ENCODE measurements around the gene UBASH3B. TPM values are rescaled to one million over a fixed set of nuclear protein-coding genes. Genes with fewer than 3 reads are reported as not detected.

Gene UBASH3B
- polyA plus RNA-seq, 4 donors: 0.89 to 2.1 (median 1.0) TPM

DNA sequence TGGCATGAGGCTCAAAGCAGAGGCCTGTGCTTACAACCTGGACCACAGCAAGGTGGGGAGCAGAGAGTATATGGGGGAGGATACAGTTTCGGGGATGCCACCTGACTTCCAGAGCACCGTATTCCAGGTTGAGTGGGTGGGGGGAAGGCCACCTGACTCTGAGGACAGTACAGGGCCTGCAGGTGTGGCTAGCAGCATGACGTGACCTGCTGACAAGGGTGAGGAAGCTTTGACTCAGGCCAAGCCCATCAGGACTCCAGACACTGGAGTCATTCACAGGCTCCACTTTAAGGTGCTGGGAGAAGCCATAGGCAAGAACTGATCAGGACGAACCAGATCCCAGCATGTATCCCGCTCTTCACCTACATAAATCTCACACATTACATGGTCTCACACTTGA is 148.2 kb downstream of the UBASH3B start:
- WGBS, 3 donors: 87 to 92% (median 91%) methylated on average over 5 of the region's 5 CpGs
- H3K4me3 ChIP-seq (ENCODE audit: low read depth in 1 of 3, low read length in 3 of 3): no peak overlapping the region
- no peak for FAIRE-seq

GRCh38 chr11:122804161-122804560 is 148.6 kb downstream of the UBASH3B start:
- 84 to 91% (median 90%) methylated on average over 4 of the region's 4 CpGs for WGBS, 3 donors
- Histone ChIP-seq H3K4me3 (ENCODE audit: low read depth in 1 of 3, low read length in 3 of 3) (no peak overlapping the region), H3K36me3 (ENCODE audit: control insufficient read depth in 3 of 3, insufficient read depth in 2 of 3, low read depth in 1 of 3, low read length in 3 of 3) (no peaks in the 10 kb centered on the region), H3K9me3 (ENCODE audit: control insufficient read depth in 2 of 2, insufficient read depth in 1 of 2, low read depth in 1 of 2, low read length in 1 of 2) (no peaks in the 10 kb centered on the region), H3K4me1 (ENCODE audit: control insufficient read depth in 3 of 3, insufficient read depth in 2 of 3, low read depth in 1 of 3, low read length in 2 of 3) (no peaks in the 10 kb centered on the region), H3K27me3 (ENCODE audit: control insufficient read depth in 3 of 3, insufficient read depth in 3 of 3, low read length in 3 of 3) (no peaks in the 10 kb centered on the region), H3K27ac (ENCODE audit: low read depth in 1 of 3, low read length in 2 of 3) (no peak overlapping the region)
- no peak for DNase-seq
- no peak for FAIRE-seq

More for the DNA sequence above, 148.2 kb downstream of the UBASH3B start:
- no peak overlapping the region for H3K27ac ChIP-seq (ENCODE audit: low read depth in 1 of 3, low read length in 2 of 3)
- H3K27me3 ChIP-seq (ENCODE audit: control insufficient read depth in 3 of 3, insufficient read depth in 3 of 3, low read length in 3 of 3): no peaks in the 10 kb centered on the region
- H3K9me3 ChIP-seq (ENCODE audit: control insufficient read depth in 2 of 2, insufficient read depth in 1 of 2, low read depth in 1 of 2, low read length in 1 of 2): no peaks in the 10 kb centered on the region
- H3K36me3 ChIP-seq (ENCODE audit: control insufficient read depth in 3 of 3, insufficient read depth in 2 of 3, low read depth in 1 of 3, low read length in 3 of 3): no peaks in the 10 kb centered on the region
- H3K4me1 ChIP-seq (ENCODE audit: control insufficient read depth in 3 of 3, insufficient read depth in 2 of 3, low read depth in 1 of 3, low read length in 2 of 3): no peaks in the 10 kb centered on the region
- DNase-seq: no peak

DNA sequence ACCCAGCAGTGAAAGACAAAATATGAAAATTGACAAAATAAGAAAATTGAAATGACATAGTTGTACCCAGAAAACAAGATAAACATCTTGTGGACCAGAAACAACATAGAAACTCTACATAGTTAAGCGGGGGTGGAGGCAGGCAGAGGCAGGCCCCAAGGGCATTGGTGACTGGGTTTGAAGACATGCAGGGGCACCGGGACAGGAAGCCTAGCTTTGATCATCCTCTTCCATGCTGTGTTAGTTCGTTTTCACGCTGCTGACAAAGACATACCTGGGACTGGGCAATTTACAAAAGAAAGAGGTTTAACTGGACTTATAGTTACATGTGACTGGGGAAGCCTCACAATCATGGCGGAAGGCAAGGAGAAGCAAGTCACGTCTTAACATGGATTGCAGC is 149.3 kb downstream of the UBASH3B start:
- no peak for FAIRE-seq
- no peak for DNase-seq
- no peak overlapping the region for H3K27ac ChIP-seq (ENCODE audit: low read depth in 1 of 3, low read length in 2 of 3)
- no peaks in the 10 kb centered on the region for H3K4me1 ChIP-seq (ENCODE audit: control insufficient read depth in 3 of 3, insufficient read depth in 2 of 3, low read depth in 1 of 3, low read length in 2 of 3)
- 82 to 92% (median 83%) methylated on average over 6 of the region's 6 CpGs for WGBS, 3 donors
- no peaks in the 10 kb centered on the region for H3K9me3 ChIP-seq (ENCODE audit: control insufficient read depth in 2 of 2, insufficient read depth in 1 of 2, low read depth in 1 of 2, low read length in 1 of 2)
- no peaks in the 10 kb centered on the region for H3K36me3 ChIP-seq (ENCODE audit: control insufficient read depth in 3 of 3, insufficient read depth in 2 of 3, low read depth in 1 of 3, low read length in 3 of 3)
- H3K4me3 ChIP-seq (ENCODE audit: low read depth in 1 of 3, low read length in 3 of 3): no peak overlapping the region
- no peaks in the 10 kb centered on the region for H3K27me3 ChIP-seq (ENCODE audit: control insufficient read depth in 3 of 3, insufficient read depth in 3 of 3, low read length in 3 of 3)

DNA sequence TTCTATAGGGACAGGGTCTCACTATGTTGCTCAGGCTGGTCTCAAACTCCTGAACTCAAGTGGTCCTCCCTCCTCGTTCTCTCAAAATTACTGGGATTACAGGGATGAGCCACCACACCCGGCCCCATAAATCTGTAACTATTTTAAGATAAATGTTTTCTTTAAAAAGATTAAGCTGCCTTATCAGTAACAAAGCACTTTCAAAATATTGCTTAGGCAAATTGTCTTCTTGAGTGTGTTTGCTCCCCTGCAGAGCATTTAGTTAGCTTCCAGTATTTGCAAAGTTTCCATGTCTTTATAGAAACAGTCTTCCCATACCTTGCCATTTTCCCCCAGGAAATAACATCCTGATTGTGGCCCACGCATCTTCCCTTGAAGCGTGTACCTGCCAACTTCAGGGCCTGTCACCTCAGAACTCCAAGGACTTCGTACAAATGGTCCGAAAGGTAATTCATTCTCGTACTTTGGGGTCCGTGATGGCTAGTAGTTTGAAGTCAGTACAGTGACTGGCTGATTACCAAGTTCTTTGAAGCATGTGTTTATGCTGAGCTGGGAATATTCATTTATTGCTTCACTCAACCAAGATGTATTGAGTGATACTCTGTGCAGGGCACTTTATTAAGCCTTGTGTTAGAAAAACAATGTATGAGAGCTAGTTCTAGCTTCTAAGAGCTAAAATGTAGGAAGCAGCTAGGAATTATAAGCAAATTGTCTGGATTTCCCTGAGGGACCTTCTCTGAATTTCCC is 152.4 kb downstream of the UBASH3B start:
- Histone ChIP-seq H3K4me1 (ENCODE audit: control insufficient read depth in 3 of 3, insufficient read depth in 2 of 3, low read depth in 1 of 3, low read length in 2 of 3) (no peaks in the 10 kb centered on the region), H3K27me3 (ENCODE audit: control insufficient read depth in 3 of 3, insufficient read depth in 3 of 3, low read length in 3 of 3) (peaks cover 0 to 3% (median 0%) of the 10 kb centered on the region in 3 donors), H3K9me3 (ENCODE audit: control insufficient read depth in 2 of 2, insufficient read depth in 1 of 2, low read depth in 1 of 2, low read length in 1 of 2) (no peaks in the 10 kb centered on the region), H3K36me3 (ENCODE audit: control insufficient read depth in 3 of 3, insufficient read depth in 2 of 3, low read depth in 1 of 3, low read length in 3 of 3) (no peaks in the 10 kb centered on the region), H3K4me3 (ENCODE audit: low read depth in 1 of 3, low read length in 3 of 3) (no peak overlapping the region), H3K27ac (ENCODE audit: low read depth in 1 of 3, low read length in 2 of 3) (no peak overlapping the region)
- DNase-seq (no peak), FAIRE-seq (no peak)
- 80 to 86% (median 82%) methylated on average over 8 of the region's 8 CpGs for WGBS, 3 donors

- H3K9me3 ChIP-seq (ENCODE audit: control insufficient read depth in 2 of 2, insufficient read depth in 1 of 2, low read depth in 1 of 2, low read length in 1 of 2): no peaks in the 10 kb centered on the region
- no peak overlapping the region for H3K27ac ChIP-seq (ENCODE audit: low read depth in 1 of 3, low read length in 2 of 3)
- 37 to 76% (median 70%) methylated on average over 2 of the region's 2 CpGs for WGBS, 3 donors
- no peaks in the 10 kb centered on the region for H3K4me1 ChIP-seq (ENCODE audit: control insufficient read depth in 3 of 3, insufficient read depth in 2 of 3, low read depth in 1 of 3, low read length in 2 of 3)
- no peak overlapping the region for H3K4me3 ChIP-seq (ENCODE audit: low read depth in 1 of 3, low read length in 3 of 3)
- no peak for FAIRE-seq
- DNase-seq: no peak
- peaks cover 0 to 3% (median 0%) of the 10 kb centered on the region in 3 donors for H3K27me3 ChIP-seq (ENCODE audit: control insufficient read depth in 3 of 3, insufficient read depth in 3 of 3, low read length in 3 of 3)
- H3K36me3 ChIP-seq (ENCODE audit: control insufficient read depth in 3 of 3, insufficient read depth in 2 of 3, low read depth in 1 of 3, low read length in 3 of 3): no peaks in the 10 kb centered on the region
Measured at GRCh38 chr11:122808478-122808869, 153.0 kb downstream of the UBASH3B start.

DNA sequence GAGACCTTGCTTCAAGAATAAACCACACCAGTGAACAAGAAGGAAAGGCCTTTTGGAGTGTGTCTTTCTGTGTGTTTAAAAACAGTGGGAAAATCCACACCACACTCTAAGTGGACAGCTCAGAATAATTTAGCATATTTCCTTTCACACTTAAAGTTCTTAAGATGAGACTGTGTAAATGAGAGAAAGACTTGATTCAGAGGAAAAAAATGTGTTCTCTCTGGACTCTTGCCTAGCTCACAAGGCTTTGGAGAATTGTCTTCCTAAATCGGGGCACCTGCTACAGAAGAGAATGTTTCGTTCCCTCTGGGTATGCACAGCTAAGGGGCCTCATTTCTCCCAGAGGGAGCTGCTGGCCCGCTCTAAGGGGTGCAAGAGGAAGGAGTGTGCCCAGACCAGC is 154.3 kb downstream of the UBASH3B start:
- no peak overlapping the region for H3K4me3 ChIP-seq (ENCODE audit: low read depth in 1 of 3, low read length in 3 of 3)
- no peak for FAIRE-seq

GRCh38 chr11:122811721-122812120 is 156.2 kb downstream of the UBASH3B start:
- Histone ChIP-seq H3K4me1 (ENCODE audit: control insufficient read depth in 3 of 3, insufficient read depth in 2 of 3, low read depth in 1 of 3, low read length in 2 of 3) (no peaks in the 10 kb centered on the region), H3K4me3 (ENCODE audit: low read depth in 1 of 3, low read length in 3 of 3) (no peak overlapping the region), H3K27me3 (ENCODE audit: control insufficient read depth in 3 of 3, insufficient read depth in 3 of 3, low read length in 3 of 3) (peaks cover 0 to 3% (median 0%) of the 10 kb centered on the region in 3 donors), H3K9me3 (ENCODE audit: control insufficient read depth in 2 of 2, insufficient read depth in 1 of 2, low read depth in 1 of 2, low read length in 1 of 2) (no peaks in the 10 kb centered on the region), H3K36me3 (ENCODE audit: control insufficient read depth in 3 of 3, insufficient read depth in 2 of 3, low read depth in 1 of 3, low read length in 3 of 3) (no peaks in the 10 kb centered on the region), H3K27ac (ENCODE audit: low read depth in 1 of 3, low read length in 2 of 3) (no peak overlapping the region)
- no peak for DNase-seq
- 78 to 89% (median 80%) methylated on average over 2 of the region's 2 CpGs for WGBS, 3 donors
- no peak for FAIRE-seq

More for the DNA sequence above, 154.3 kb downstream of the UBASH3B start:
- 84 to 94% (median 91%) methylated on average over 3 of the region's 3 CpGs for WGBS, 3 donors
- H3K4me1 ChIP-seq (ENCODE audit: control insufficient read depth in 3 of 3, insufficient read depth in 2 of 3, low read depth in 1 of 3, low read length in 2 of 3): no peaks in the 10 kb centered on the region
- peaks cover 0 to 3% (median 0%) of the 10 kb centered on the region in 3 donors for H3K27me3 ChIP-seq (ENCODE audit: control insufficient read depth in 3 of 3, insufficient read depth in 3 of 3, low read length in 3 of 3)
- DNase-seq: no peak
- H3K27ac ChIP-seq (ENCODE audit: low read depth in 1 of 3, low read length in 2 of 3): no peak overlapping the region
- H3K36me3 ChIP-seq (ENCODE audit: control insufficient read depth in 3 of 3, insufficient read depth in 2 of 3, low read depth in 1 of 3, low read length in 3 of 3): no peaks in the 10 kb centered on the region
- H3K9me3 ChIP-seq (ENCODE audit: control insufficient read depth in 2 of 2, insufficient read depth in 1 of 2, low read depth in 1 of 2, low read length in 1 of 2): no peaks in the 10 kb centered on the region

- WGBS, 3 donors: 65 to 84% (median 78%) methylated on average over 4 of the region's 4 CpGs
- no peak overlapping the region for H3K4me3 ChIP-seq (ENCODE audit: low read depth in 1 of 3, low read length in 3 of 3)
- no peaks in the 10 kb centered on the region for H3K36me3 ChIP-seq (ENCODE audit: control insufficient read depth in 3 of 3, insufficient read depth in 2 of 3, low read depth in 1 of 3, low read length in 3 of 3)
- no peak overlapping the region for H3K27ac ChIP-seq (ENCODE audit: low read depth in 1 of 3, low read length in 2 of 3)
- peaks cover 0 to 3% (median 0%) of the 10 kb centered on the region in 3 donors for H3K27me3 ChIP-seq (ENCODE audit: control insufficient read depth in 3 of 3, insufficient read depth in 3 of 3, low read length in 3 of 3)
- H3K9me3 ChIP-seq (ENCODE audit: control insufficient read depth in 2 of 2, insufficient read depth in 1 of 2, low read depth in 1 of 2, low read length in 1 of 2): no peaks in the 10 kb centered on the region
- DNase-seq: no peak
- no peaks in the 10 kb centered on the region for H3K4me1 ChIP-seq (ENCODE audit: control insufficient read depth in 3 of 3, insufficient read depth in 2 of 3, low read depth in 1 of 3, low read length in 2 of 3)
- no peak for FAIRE-seq
Measured at GRCh38 chr11:122812638-122813037, 157.1 kb downstream of the UBASH3B start.
